ENCODE results near the gene HOXB2. TPM values are rescaled to one million over a fixed set of nuclear protein-coding genes. Genes with fewer than 3 reads are reported as not detected.

HOXB2 gene
- total RNA-seq, 2 experiments from 2014 or later = not detected

GRCh38 chr17:48532261-48532660 is 12.6 kb downstream of the HOXB2 start:
- intact Hi-C loops (cut with micrococcal nuclease; ENCODE audit: unreplicated experiment) = no loop called here
- Histone ChIP-seq H3K9me2 (ENCODE audit: insufficient read depth, low read length) (no peaks in the 10 kb centered on the region), H3K4me1 (ENCODE audit: insufficient read depth, low read length, poor library complexity, severe bottlenecking) (no peaks in the 10 kb centered on the region), H4K20me1 (ENCODE audit: insufficient read depth, low read length) (no peaks in the 10 kb centered on the region), H3K27ac (ENCODE audit: low read depth, low read length, poor library complexity, severe bottlenecking) (no peak overlapping the region), H3K4me3 (ENCODE audit: low read depth, low read length, poor library complexity, severe bottlenecking) (no peak overlapping the region), H2AFZ (ENCODE audit: low read length) (no peak overlapping the region), H3K4me2 (ENCODE audit: low read length) (no peak overlapping the region), H3K9me3 (ENCODE audit: low read length) (no peaks in the 10 kb centered on the region), H3K79me2 (ENCODE audit: insufficient read depth, low read depth, low read length) (no peaks in the 10 kb centered on the region), H3K36me3 (ENCODE audit: insufficient read depth, low read length) (no peaks in the 10 kb centered on the region)
- no peak for TF ChIP-seq EZH2phosphoT487 (IDR thresholded peaks at IDR 0.05; ENCODE audit: borderline replicate concordance, low read depth, low read length)
- no peak for TF ChIP-seq CTCF (conservative IDR thresholded peaks at IDR 0.05; ENCODE audit: low read length)
- ChIA-PET POLR2A (interaction anchor here (0.9 kb wide), 1 partner anchor 8 kb away, joined by 4 read pairs; no protein-coding TSS in a partner anchor), CTCF (ENCODE audit: unreplicated experiment) (no interaction called here)
- no peak for DNase-seq (ENCODE audit: low spot score)
- BruUV-seq (replicated peaks) = no TSS peak

- ChIA-PET POLR2A (no interaction called here), CTCF (ENCODE audit: unreplicated experiment) (no interaction called here)
- intact Hi-C loops (cut with micrococcal nuclease; ENCODE audit: unreplicated experiment) = no loop called here
- no peaks in the 10 kb centered on the region for H3K9me2 ChIP-seq (ENCODE audit: insufficient read depth, low read length)
- no TSS peak for BruUV-seq (replicated peaks)
- H3K27ac ChIP-seq (ENCODE audit: low read depth, low read length, poor library complexity, severe bottlenecking) = no peak within 1 kb of the TSS
- no peaks in the 10 kb centered on the region for H4K20me1 ChIP-seq (ENCODE audit: insufficient read depth, low read length)
- H2AFZ ChIP-seq (ENCODE audit: low read length) = no peak within 1 kb of the TSS
- no peak within 1 kb of the TSS for H3K4me3 ChIP-seq (ENCODE audit: low read depth, low read length, poor library complexity, severe bottlenecking)
- H3K9me3 ChIP-seq (ENCODE audit: low read length) = no peaks in the 10 kb centered on the region
- H3K4me1 ChIP-seq (ENCODE audit: insufficient read depth, low read length, poor library complexity, severe bottlenecking) = no peaks in the 10 kb centered on the region
- no peak for DNase-seq (ENCODE audit: low spot score)
- no peaks in the 10 kb centered on the region for H3K36me3 ChIP-seq (ENCODE audit: insufficient read depth, low read length)
- TF ChIP-seq CTCF (conservative IDR thresholded peaks at IDR 0.05; ENCODE audit: low read length) (no peak), EZH2phosphoT487 (IDR thresholded peaks at IDR 0.05; ENCODE audit: borderline replicate concordance, low read depth, low read length) (no peak)
- H3K4me2 ChIP-seq (ENCODE audit: low read length) = no peak within 1 kb of the TSS
- H3K79me2 ChIP-seq (ENCODE audit: insufficient read depth, low read depth, low read length) = no peaks in the 10 kb centered on the region
Observed at GRCh38 chr17:48530887-48531272, 14.0 kb downstream of the HOXB2 start, which contains the start of gene HOXB1. HOXB1 (minus strand) TSS chr17:48531011; CDS start chr17:48530904, 107 bp downstream.

- BruUV-seq (replicated peaks) = no TSS peak
- Histone ChIP-seq H3K9me3 (ENCODE audit: low read length) (no peaks in the 10 kb centered on the region), H3K9me2 (ENCODE audit: insufficient read depth, low read length) (no peaks in the 10 kb centered on the region), H3K36me3 (ENCODE audit: insufficient read depth, low read length) (no peaks in the 10 kb centered on the region), H3K4me3 (ENCODE audit: low read depth, low read length, poor library complexity, severe bottlenecking) (no peak overlapping the region), H3K4me1 (ENCODE audit: insufficient read depth, low read length, poor library complexity, severe bottlenecking) (no peaks in the 10 kb centered on the region), H2AFZ (ENCODE audit: low read length) (no peak overlapping the region), H3K79me2 (ENCODE audit: insufficient read depth, low read depth, low read length) (no peaks in the 10 kb centered on the region), H4K20me1 (ENCODE audit: insufficient read depth, low read length) (no peaks in the 10 kb centered on the region), H3K27ac (ENCODE audit: low read depth, low read length, poor library complexity, severe bottlenecking) (no peak overlapping the region), H3K4me2 (ENCODE audit: low read length) (no peak overlapping the region)
- ChIA-PET POLR2A (no interaction called here), CTCF (ENCODE audit: unreplicated experiment) (no interaction called here)
- intact Hi-C loops (cut with micrococcal nuclease; ENCODE audit: unreplicated experiment) = no loop called here
- TF ChIP-seq EZH2phosphoT487 (IDR thresholded peaks at IDR 0.05; ENCODE audit: borderline replicate concordance, low read depth, low read length) = no peak
- TF ChIP-seq CTCF (conservative IDR thresholded peaks at IDR 0.05; ENCODE audit: low read length) = no peak
- DNase-seq (ENCODE audit: low spot score) = no peak
Observed at GRCh38 chr17:48530208-48530886, 14.6 kb downstream of the HOXB2 start.
